Stimulated activated CD8-positive, alpha-beta memory T cell treated with anti-CD3 and anti-CD28 coated beads, Interleukin-7, amount 100 ng/mL, for 48 hours (primary cell): ENCODE data around the gene ZNF878.
"Not testable (repeated sequence)": the region's sequence is repeated elsewhere in the genome, so short reads cannot be mapped to it uniquely, and the experiment has no call there.

Experiments used
- DNase-seq, 2 donors: peaks; one replicate each; pipeline ENCODE4 v3.0.0-alpha.2; 2020; ENCODE audit warnings: low read depth in 1 of 2; ENCODE audit errors: extremely low read depth in 1 of 2

The ZNF878 gene

DNA sequence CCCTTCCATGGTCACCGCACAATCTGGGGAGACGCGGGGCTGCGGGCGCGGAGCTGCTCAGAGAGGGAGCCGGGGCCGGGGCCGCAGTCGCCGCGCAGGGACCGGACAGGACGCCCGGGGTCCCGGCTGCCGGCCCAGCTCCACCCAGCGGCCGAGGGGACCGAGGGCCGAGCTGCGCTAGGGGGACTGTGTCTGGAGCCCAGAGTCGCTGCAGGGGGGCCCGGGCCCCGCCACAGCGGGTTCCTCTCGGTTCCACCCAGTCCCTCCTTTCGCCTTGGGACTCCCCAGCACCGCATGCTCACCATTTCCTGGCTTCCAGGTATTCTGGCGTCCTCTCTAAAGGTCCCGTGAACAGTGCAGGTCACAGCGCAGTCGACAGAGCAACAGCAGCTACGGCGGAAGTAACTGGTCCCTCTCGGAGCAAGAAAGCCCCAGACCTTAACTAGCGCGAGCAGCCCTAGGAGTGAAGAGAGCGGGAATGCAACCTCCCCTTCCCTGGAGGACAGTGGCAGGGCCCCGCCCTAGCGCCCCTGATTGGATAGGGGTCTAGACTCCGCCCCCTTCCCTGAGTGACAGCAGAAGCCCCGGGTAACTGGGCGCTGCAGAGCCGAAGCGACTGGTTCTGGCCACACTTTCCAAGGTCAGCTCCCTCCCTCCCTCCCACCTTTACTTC, at the start of gene ZNF878:
Gene ZNF878, minus strand, starts transcription at position 465 of the 673 bp plus-strand sequence. Its CDS starts 160 bp downstream, at position 305.
- peak in 1 of 2 donors; percentile 71 for DNase-seq

- no peak for DNase-seq
Observed at GRCh38 chr19:12098040-12098439, 45.3 kb upstream of the ZNF878 start.

DNA sequence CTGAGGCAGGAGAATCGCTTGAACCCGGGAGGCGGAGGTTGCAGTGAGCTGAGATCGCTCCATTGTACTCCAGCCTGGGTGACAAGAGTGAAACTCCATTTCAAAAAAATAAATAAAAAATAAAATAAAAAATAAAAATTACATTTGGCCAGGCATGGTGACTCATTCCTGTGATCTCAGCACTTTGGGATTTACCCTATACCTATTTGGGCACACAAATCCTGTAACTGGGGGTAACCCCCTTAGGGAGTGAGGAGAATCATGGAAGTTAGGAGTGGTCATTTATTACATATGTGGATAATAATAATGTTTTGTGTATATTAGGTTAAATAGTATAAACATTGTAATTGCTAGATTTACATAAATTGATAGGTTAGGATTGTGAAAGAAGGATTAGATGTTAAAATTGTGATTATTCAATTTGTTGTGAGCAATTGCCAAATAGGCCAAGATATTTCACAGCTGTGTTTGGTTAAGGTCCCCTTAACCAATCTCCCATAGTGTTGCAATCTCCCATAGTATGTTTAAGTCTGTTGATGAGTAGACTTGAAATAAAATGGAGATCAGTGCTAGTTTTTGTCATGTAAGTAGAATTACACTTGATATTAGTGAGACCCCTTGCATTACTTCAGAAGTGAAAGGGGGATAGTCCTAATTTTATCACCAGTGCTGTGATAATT, 42.5 kb upstream of the ZNF878 start:
- DNase-seq = no peak

- no peak for DNase-seq
Observed at GRCh38 chr19:12093777-12094176, 41.0 kb upstream of the ZNF878 start.

GRCh38 chr19:12092956-12093355, 40.2 kb upstream of the ZNF878 start:
- no peak for DNase-seq

DNA sequence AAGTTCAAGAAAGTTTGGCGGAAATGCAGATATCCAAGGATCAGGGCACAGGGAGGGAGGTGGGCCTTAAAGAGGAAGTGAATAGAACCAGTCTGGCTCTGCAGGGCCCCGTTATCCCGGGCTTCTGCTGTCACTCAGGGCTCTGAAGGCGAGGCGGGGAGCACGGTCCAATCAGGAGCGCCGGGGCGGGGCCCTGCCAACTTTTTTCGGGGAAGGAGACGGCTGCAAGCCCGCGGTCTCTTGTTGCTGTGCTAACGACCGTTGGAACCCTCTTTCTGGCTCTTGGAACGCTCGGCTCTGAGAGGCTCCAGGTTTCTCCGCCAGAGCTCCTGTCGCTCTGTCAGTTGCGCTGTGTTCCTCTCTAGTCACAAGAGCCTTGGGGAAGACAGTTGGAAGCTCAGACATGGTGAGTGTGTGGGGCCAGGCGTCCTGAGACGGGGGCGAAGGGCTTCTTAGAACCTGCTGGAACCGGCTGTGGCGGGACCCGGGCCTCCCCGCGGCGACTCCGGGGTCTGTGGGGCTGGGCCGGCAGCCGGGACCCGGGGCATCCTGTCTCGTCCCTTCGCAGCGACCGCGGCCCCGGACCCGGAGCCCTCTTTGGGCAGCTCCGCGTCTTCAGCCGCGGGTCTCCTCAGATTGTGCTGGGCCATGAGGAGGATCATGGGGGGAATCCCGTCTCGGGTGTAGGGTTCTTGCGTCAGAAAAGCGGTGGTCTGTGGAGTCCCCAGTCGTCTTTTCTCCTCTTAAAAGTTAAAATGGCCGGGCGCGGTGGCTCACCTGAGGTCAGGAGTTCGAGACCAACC, 39.5 kb upstream of the ZNF878 start:
- peak; percentile 36 to 71 for DNase-seq

DNA sequence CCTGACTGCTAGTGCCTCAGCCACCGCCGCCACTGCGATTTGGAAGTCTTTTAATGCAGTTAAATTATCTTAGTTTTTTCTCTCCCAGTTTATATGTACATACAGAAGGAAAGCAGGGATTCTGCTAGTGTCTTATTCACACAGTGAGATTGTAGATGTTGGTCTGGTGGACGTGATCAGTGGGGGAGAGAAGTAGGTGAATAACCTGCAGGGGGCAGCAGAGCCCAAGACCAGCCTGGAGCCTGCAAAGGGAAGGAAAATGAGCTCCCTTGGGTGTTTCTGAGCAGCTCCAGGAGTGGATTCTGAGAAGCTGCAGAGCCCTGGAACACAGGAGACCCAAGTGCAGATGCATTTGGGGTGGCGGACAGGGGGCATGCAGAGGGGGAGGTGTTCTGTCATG, 38.0 kb upstream of the ZNF878 start:
- peak; percentile 22 to 53 for DNase-seq

DNA sequence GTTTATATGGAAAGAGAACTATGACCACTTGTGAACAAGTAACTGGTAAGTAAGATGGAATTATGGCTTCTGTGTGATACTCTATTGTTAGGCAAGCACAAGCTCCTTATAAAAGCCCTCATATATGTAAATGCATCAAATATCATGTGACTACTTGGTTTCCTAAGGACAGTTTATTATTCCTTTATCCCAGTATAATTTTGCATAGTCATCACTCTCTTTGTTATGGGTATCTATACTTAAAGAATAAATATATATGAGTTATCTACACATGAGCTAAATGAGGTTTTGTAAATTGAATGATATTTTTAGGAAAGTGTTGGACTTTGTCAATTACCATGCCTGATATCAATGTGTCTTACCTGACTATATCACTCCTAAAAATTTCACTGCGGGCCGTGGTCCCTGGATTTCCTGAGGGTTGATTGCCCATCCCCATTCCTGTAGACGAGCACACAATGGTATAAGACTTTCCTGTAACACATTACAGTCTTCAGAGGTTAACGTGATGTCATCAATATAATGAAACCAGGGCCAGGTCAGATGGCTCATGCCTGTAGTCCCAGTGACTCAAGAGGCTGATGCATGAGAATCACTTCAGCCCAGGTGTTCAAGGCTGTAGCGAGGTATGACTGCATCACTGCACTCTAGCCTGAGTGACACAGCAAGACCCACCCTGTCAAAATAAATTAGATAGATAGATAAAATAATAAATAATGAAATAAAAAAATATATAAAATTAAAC, 32.5 kb upstream of the ZNF878 start:
- DNase-seq = no peak

GRCh38 chr19:12083336-12083735, 30.6 kb upstream of the ZNF878 start:
- DNase-seq = not testable (repeated sequence)

DNA sequence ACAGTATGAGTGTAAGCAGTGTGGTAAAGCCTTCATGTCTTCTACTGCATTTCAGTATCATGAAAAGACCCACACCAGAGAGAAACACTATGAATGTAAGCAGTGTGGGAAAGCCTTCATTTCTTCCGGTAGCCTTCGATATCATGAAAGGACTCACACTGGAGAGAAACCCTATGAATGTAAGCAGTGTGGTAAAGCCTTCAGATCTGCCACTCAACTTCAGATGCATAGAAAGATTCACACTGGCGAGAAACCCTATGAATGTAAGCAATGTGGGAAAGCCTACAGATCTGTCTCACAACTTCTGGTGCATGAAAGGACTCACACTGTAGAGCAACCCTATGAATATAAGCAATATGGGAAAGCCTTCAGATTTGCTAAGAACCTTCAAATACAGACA, 24.6 kb upstream of the ZNF878 start:
- DNase-seq = no peak

- not testable (repeated sequence) for DNase-seq
Observed at GRCh38 chr19:12076331-12076730, 23.6 kb upstream of the ZNF878 start.

- no peak for DNase-seq
Observed at GRCh38 chr19:12075538-12076139, 22.9 kb upstream of the ZNF878 start.

DNA sequence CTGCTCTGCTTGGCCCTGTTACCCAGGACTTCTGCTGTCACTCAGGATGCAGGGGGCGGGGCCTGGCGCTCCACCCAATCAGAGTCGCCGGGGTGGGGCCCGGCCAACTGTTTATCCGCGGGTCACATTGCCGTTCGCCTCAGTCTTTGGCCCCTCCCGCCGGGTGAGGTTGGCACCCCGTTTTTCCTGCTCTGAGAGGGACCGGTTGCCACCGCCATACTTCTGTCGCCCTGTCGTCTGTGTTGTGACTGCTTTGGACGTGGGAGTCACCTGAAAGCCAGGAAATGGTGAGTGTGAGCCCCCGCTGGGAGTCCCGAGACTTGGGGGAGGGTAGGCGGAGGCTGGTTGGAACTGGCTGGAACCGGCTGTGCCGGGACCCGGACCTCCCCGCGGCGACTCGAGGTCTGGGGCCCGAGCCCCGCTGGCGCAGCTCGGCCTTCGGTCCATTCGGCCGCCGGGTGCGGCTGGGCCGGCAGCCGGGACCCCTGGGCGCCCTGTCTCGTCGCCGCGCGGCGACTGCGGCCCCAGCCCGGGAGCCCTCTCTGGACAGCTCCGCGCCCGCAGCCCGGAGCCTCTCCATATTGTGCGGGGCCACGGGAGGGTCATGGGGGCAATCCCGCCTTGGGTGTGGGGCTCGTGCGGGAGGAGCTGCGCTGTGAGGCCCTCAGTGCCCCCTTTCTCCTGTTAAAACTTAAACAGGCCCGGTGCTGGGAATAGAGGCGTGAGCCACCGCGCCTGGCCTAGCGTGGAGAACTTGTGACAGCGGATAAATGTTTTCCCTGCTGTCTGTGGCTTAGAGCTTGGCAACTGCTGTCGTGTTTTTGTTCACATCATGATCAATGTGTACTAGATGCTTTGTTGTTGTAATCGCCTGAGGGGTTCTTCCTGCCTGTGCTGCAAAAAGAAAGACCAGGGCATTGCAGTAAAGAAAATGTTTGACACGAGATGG, 12.1 kb upstream of the ZNF878 start, which contains the start of gene ZNF844:
Gene ZNF844, plus strand, starts transcription at position 142 of the 949 bp plus-strand sequence. Its CDS starts 143 bp downstream, at position 285.
- DNase-seq = peak; percentile 48 to 71

GRCh38 chr19:12055784-12056183, 3.0 kb upstream of the ZNF878 start:
- DNase-seq = no peak

DNA sequence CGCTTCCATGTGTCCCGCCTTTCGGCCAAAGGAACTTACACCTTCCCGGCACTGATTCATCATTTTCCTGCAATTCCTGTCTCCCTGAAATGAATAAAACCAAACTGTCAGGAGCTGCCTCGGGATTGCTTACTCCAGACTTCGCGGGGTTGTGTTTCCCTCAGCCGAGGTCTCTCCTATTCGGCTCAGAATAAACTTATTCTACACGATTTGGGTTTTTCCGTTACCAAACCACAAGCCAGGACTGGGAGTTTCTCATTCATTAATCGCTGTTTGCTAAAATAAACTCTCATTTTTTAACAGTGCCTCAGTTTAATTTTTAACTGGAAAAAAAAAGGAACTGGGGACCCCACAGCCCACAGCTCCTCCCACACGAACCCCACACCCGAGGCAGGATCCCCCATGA, 667 bp downstream of the ZNF878 start:
- no peak for DNase-seq

DNA sequence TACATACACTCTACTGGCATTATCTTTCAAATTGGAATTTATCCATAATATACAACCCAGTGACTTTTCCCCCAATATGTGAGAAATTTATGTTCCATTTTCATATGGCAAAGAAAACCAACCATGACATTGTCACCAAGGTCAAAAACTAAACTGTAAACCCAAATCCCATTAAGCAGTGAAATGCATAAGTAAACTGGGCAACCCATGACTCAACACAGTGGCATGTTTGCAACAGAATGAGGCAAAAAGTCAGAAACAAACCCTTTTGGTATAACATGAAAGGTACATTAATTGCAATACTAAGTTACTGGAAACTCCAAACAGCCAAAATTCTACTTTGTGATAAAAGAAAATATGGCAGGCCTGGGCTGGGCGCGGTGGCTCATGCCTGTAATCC, 4.9 kb downstream of the ZNF878 start:
- no peak for DNase-seq

- no peak for DNase-seq
Observed at GRCh38 chr19:12043752-12044422, 8.9 kb downstream of the ZNF878 start.

DNA sequence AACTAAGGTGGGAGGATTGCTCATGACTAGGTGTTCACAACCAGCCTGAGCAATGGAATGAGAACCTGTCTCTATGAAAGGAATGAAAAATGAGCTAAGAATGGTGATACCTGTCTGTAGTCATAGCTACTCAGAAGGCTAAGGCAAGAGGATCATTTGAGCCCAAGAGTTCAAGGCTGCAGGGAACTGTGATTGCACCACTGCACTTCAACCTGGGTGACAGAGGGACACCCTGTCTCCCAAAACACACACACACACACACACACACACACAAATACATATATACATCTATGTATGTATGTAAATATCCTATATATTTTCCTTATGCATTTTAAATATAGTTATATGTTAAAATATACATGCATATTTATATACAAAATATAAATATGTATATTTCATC, 9.9 kb downstream of the ZNF878 start:
- no peak for DNase-seq
